RWPE2 (cell line): ENCODE measurements around the gene MARVELD2.
A peak's percentile ranks its signal among the peaks of the same experiment; 100 is the strongest.

Experiments used
- ATAC-seq: fragments of 200-7000 bp; cut with Tn5 transposase; 3 replicates; pipeline ENCODE4 v1.9.1; 2021; ENCODE audit warnings: low read depth
- DNase-seq: peaks from one replicate; pipeline ENCODE4 v3.0.0-alpha.2; 2020; ENCODE audit warnings: low spot score
- H3K27ac ChIP-seq: fragments of 450-650 bp; 2 replicates; pipeline ENCODE4 v1.5.1; 2017; ENCODE audit warnings: mild to moderate bottlenecking; ENCODE audit not compliant: poor library complexity, severe bottlenecking
- H3K27me3 ChIP-seq: fragments of 250-450 bp; sonication (Bioruptor Pico); 2 replicates; pipeline ENCODE4 v1.5.1; 2021; ENCODE audit warnings: mild to moderate bottlenecking, moderate library complexity; ENCODE audit not compliant: insufficient read depth, poor library complexity, severe bottlenecking
- H3K36me3 ChIP-seq: fragments of 250-450 bp; sonication (Bioruptor Pico); 2 replicates; pipeline ENCODE4 v1.5.1; 2020; ENCODE audit warnings: low read depth, mild to moderate bottlenecking, moderate library complexity
- H3K4me1 ChIP-seq: fragments of 250-450 bp; sonication (Bioruptor Pico); 2 replicates; pipeline ENCODE4 v1.5.1; 2021; ENCODE audit warnings: mild to moderate bottlenecking, moderate library complexity; ENCODE audit not compliant: insufficient read depth, poor library complexity, severe bottlenecking
- H3K4me3 ChIP-seq: fragments of 250-450 bp; sonication (Bioruptor Pico); 2 replicates; pipeline ENCODE4 v1.5.1; 2021; ENCODE audit warnings: mild to moderate bottlenecking, moderate library complexity; ENCODE audit not compliant: severe bottlenecking
- H3K9me3 ChIP-seq: fragments of 250-450 bp; sonication (Bioruptor Pico); 2 replicates; pipeline ENCODE4 v1.5.1; 2021; ENCODE audit warnings: mild to moderate bottlenecking, moderate library complexity; ENCODE audit not compliant: severe bottlenecking
- CTCF ChIP-seq: fragments of 450-650 bp; IDR thresholded peaks from one replicate; pipeline ENCODE4 v1.5.1; 2017; ENCODE audit warnings: mild to moderate bottlenecking, moderate library complexity; ENCODE audit not compliant: poor library complexity, severe bottlenecking

Gene MARVELD2

GRCh38 chr5:69492391-69492922 lies 77.5 kb downstream of the MARVELD2 start, which contains the start of gene OCLN:
TSS of gene OCLN (plus strand) at chr5:69492790. CDS start at chr5:69504245, 11,455 bp downstream.
- Histone ChIP-seq H3K4me1 (no peaks in the 10 kb centered on the region), H3K27ac (peak within 1 kb of the TSS; percentile 16), H3K27me3 (no peaks in the 10 kb centered on the region), H3K36me3 (no peaks in the 10 kb centered on the region), H3K4me3 (peak within 1 kb of the TSS; percentile 53), H3K9me3 (no peaks in the 10 kb centered on the region)
- DNase-seq (peak; percentile 79), ATAC-seq (peak; percentile 80)
- TF ChIP-seq CTCF, result peak; percentile 6

- no peaks in the 10 kb centered on the region for H3K9me3 ChIP-seq
- H3K27me3 ChIP-seq, result no peaks in the 10 kb centered on the region
- no peaks in the 10 kb centered on the region for H3K36me3 ChIP-seq
- DNase-seq, result peak; percentile 65
- H3K4me1 ChIP-seq, result no peaks in the 10 kb centered on the region
- peak overlapping the region; percentile 53 for H3K4me3 ChIP-seq
- ATAC-seq, result peak; percentile 33
- no peak for TF ChIP-seq CTCF
- peak overlapping the region; percentile 16 for H3K27ac ChIP-seq
These were observed 78.0 kb downstream of the MARVELD2 start for GRCh38 chr5:69492923-69493395.

DNA sequence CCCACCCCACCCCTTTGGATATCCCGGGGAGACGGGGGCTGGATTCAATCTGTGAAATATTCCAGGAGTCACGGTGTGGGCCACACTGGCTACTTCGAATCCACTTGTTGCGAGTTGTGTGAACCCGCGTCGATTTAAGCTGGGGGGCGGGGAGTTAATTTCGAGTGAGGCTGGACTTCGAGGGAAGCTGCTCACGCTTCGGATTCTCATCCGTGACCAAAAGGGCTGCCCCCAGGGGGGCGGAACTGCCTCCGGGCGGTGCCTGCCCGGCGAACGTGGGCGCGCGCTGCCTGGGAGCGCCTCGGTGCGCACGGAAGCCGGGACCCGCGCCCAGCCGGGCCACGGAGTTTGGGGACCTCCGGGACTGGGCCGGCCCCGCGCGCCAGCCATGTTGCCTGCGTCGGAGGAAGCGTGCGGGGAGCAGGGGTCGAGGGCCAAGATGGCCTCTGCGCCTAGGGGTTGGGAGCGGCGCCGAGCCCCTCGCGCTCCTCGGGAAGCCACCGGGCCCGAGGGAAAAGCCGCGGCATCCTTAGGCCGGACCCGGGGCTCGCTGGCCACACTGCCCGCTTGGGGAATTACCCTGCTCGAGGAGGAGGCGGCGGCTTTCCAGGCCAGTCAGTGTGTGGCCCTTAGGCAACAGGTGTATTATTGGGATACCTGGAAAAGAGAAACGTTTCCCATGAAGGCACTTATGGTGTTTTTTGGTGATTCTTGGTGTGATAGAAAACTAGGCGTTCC lies 78.6 kb downstream of the MARVELD2 start:
- Histone ChIP-seq H3K4me1 (no peaks in the 10 kb centered on the region), H3K36me3 (no peaks in the 10 kb centered on the region), H3K9me3 (no peaks in the 10 kb centered on the region), H3K27me3 (no peaks in the 10 kb centered on the region), H3K27ac (peak overlapping the region; percentile 16), H3K4me3 (peak overlapping the region; percentile 53)
- peak; percentile 54 for DNase-seq
- TF ChIP-seq CTCF, result no peak
- ATAC-seq, result peak; percentile 34
